HepG2 (cell line): ENCODE results near the gene ZBTB46. TPM values are rescaled to one million over a fixed set of nuclear protein-coding genes. Genes with fewer than 3 reads are reported as not detected.

Experiments
- EHMT2 ChIP-seq: fragments of 200-600 bp; sonication (generic); IDR thresholded peaks from 2 replicates; pipeline ENCODE4 v1.7.0; 2017; ENCODE audit warnings: antibody characterized with exemption, low read depth, low read length, borderline replicate concordance
- HMG20B ChIP-seq: conservative IDR thresholded peaks from 2 replicates; pipeline ENCODE4 v1.6.1; 2016; ENCODE audit warnings: missing genetic modification reagents, missing compliant biosample characterization
- MTF1 ChIP-seq: sonication (generic); formaldehyde crosslinking; IDR thresholded peaks from 2 replicates; pipeline ENCODE4 v1.5.0; 2020; ENCODE audit warnings: missing genetic modification reagents
- PRDM4 ChIP-seq: sonication (generic); formaldehyde crosslinking; IDR thresholded peaks from 2 replicates; pipeline ENCODE4 v1.9.0; 2021; ENCODE audit warnings: missing genetic modification reagents, borderline replicate concordance
- SOX6 ChIP-seq, 2 experiments: fragments of 450-650 bp in 1 of 2; sonication (generic) in 1 of 2; formaldehyde crosslinking in 1 of 2; IDR thresholded peaks; 2 replicates each; pipeline versions ENCODE4 v1.4.0 to v1.6.1; 2017 to 2020; ENCODE audit warnings: antibody characterized with exemption in 1 of 2, mild to moderate bottlenecking in 1 of 2, missing genetic modification reagents in 1 of 2
- ZBED4 ChIP-seq: sonication (generic); formaldehyde crosslinking; IDR thresholded peaks from 2 replicates; pipeline ENCODE4 v1.4.0; 2020; ENCODE audit warnings: missing genetic modification reagents, borderline replicate concordance
- ZBTB7A ChIP-seq: sonication (generic); formaldehyde crosslinking; IDR thresholded peaks from 2 replicates; pipeline ENCODE4 v1.8.0; 2022; ENCODE audit warnings: mild to moderate bottlenecking, missing genetic modification reagents
- ZHX2 ChIP-seq, 2 experiments: sonication (generic) in 1 of 2; formaldehyde crosslinking in 1 of 2; IDR thresholded peaks; 2 replicates each; pipeline versions ENCODE4 v1.6.1 to v1.9.0; 2014 to 2022; ENCODE audit warnings: antibody characterized with exemption in 1 of 2, borderline replicate concordance in 1 of 2, inconsistent platforms in 1 of 2, low read depth in 1 of 2, missing genetic modification reagents in 1 of 2
- ZNF180 ChIP-seq: sonication (generic); formaldehyde crosslinking; IDR thresholded peaks from 2 replicates; pipeline ENCODE4 v1.4.0; 2020; ENCODE audit warnings: low read depth, missing genetic modification reagents, borderline replicate concordance
- ZNF264 ChIP-seq: sonication (generic); formaldehyde crosslinking; IDR thresholded peaks from 2 replicates; pipeline ENCODE4 v1.4.0; 2020; ENCODE audit warnings: missing genetic modification reagents
- ZNF354B ChIP-seq: sonication (generic); formaldehyde crosslinking; IDR thresholded peaks from 2 replicates; pipeline ENCODE4 v1.8.0; 2022; ENCODE audit warnings: mild to moderate bottlenecking, missing genetic modification reagents
- ZNF547 ChIP-seq: sonication (generic); formaldehyde crosslinking; IDR thresholded peaks from 2 replicates; pipeline ENCODE4 v1.5.1; 2020; ENCODE audit warnings: mild to moderate bottlenecking, missing genetic modification reagents
- polyA plus RNA-seq, 8 experiments: library from polyadenylated mRNA; depleted of rRNA in 3 of 8; stranded (reverse) in 7 of 8; unstranded in 1 of 8; fragments of >200 nt; fragmentation: Illumina TruSeq in 4 of 8; extraction: Trizol in 4 of 8; gene quantifications; 2 replicates each; pipeline versions ENCODE4 v1.2.1 to v1.2.3, GENCODE V29; 2011 to 2016; ENCODE audit warnings: low read depth in 4 of 8, missing spikeins in 1 of 8, mixed read lengths in 1 of 8; ENCODE audit not compliant: insufficient read depth in 1 of 8
- total RNA-seq, 5 experiments: library from RNA; depleted of rRNA; stranded (reverse); fragments of >200 nt; fragmentation: Illumina TruSeq; extraction: Trizol; gene quantifications; 2 replicates each; pipeline ENCODE4 v1.2.3, GENCODE V29; 2016; ENCODE audit warnings: low read depth in 1 of 5
- TF ChIP-seq, protein P1 (sequence below): IDR thresholded peaks from 2 replicates; pipeline ENCODE4 v1.6.1; 2018; ENCODE audit warnings: missing genetic modification reagents

The ZBTB46 gene
- total and polyA plus RNA-seq, 2 of the 13 experiments (the other 11 are each of a cell fraction or from before 2014, with no cell fraction given): 1.6 to 13.5 TPM

DNA sequence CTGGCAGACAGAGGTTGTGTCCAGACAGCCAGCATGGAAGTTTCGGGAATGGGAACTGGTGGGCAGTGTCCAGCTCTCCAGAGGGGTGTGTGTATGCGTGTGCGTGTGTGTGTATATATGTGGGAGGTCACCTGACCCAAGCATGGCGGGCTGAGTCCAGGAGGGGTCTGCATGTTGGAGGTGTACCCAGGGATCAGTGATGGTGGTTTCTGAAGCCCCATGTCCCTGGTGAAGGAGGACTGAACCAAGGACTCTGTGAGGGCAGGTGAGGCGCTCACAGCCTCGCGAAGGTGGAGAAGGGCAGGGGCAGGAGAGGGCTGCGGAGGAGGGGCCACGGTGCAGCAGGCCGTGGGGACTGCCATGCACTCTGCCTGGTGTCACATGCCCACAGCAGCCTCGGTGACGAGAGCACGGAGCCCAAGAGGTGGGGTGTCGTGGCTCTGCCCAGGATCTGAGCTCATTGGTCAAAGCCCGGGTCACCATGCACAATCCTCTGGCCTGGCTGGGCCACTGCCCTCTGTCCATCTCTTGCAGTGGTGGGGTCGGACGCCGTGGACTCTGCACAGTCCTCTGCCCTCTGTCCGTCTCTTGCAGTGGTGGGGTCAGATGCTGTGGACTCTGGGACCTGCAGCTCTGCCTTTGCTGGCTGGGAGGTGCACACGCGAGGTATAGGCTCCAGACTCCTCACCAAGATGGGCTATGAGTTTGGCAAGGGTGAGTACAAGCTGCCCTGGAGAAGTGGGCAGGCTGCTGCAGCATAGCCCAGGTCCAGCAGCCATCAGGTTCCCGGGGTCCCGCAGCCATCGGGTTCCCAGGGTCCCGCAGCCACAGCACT is 96.7 kb downstream of the ZBTB46 start (continued):
- no peak for TF ChIP-seq ZNF180 (CRISPR knock-in tag)
- TF ChIP-seq, protein P1, sequence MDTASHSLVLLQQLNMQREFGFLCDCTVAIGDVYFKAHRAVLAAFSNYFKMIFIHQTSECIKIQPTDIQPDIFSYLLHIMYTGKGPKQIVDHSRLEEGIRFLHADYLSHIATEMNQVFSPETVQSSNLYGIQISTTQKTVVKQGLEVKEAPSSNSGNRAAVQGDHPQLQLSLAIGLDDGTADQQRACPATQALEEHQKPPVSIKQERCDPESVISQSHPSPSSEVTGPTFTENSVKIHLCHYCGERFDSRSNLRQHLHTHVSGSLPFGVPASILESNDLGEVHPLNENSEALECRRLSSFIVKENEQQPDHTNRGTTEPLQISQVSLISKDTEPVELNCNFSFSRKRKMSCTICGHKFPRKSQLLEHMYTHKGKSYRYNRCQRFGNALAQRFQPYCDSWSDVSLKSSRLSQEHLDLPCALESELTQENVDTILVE (CRISPR knock-in tag): no peak
- TF ChIP-seq SOX6 (IDR thresholded peaks at IDR 0.05): no peak
- TF ChIP-seq SOX6 (CRISPR knock-in tag; IDR thresholded peaks at IDR 0.05): peak; percentile 30; the same call in 1 of the 2 replicates
- no peak for TF ChIP-seq MTF1 (CRISPR knock-in tag)
- TF ChIP-seq PRDM4 (CRISPR knock-in tag): no peak
- no peak for TF ChIP-seq ZNF354B (CRISPR knock-in tag)
- TF ChIP-seq ZNF547 (CRISPR knock-in tag): 0 out of 2 replicates have a peak, but pooled peaks have one; percentile 30
- no peak; the same call in 1 of the 2 replicates for TF ChIP-seq ZBED4 (CRISPR knock-in tag)
- no peak for TF ChIP-seq EHMT2
- TF ChIP-seq ZHX2 (IDR thresholded peaks at IDR 0.05; ENCODE audit: low read depth): no peak
- no peak for TF ChIP-seq ZHX2 (CRISPR knock-in tag; IDR thresholded peaks at IDR 0.05; ENCODE audit: borderline replicate concordance)
- no peak for TF ChIP-seq ZNF264 (CRISPR knock-in tag)
- TF ChIP-seq ZBTB7A (CRISPR knock-in tag): peak; percentile 92
- no peak for TF ChIP-seq HMG20B (CRISPR knock-in tag)
